Astrocyte (in vitro differentiated cells and primary cell): ENCODE measurements around the gene GTF2IRD1.

Experiments
- EZH2 ChIP-seq: IDR thresholded peaks from 2 replicates; pipeline ENCODE4 v1.6.1; 2012; ENCODE audit warnings: mild to moderate bottlenecking, low read length, inconsistent platforms; ENCODE audit not compliant: insufficient read depth
- TF ChIP-seq, protein P1 (sequence below): IDR thresholded peaks from 2 replicates; pipeline ENCODE4 v1.5.1; 2011; ENCODE audit warnings: low read depth, mild to moderate bottlenecking, inconsistent platforms, low read length, moderate library complexity; ENCODE audit not compliant: insufficient read depth

DNA sequence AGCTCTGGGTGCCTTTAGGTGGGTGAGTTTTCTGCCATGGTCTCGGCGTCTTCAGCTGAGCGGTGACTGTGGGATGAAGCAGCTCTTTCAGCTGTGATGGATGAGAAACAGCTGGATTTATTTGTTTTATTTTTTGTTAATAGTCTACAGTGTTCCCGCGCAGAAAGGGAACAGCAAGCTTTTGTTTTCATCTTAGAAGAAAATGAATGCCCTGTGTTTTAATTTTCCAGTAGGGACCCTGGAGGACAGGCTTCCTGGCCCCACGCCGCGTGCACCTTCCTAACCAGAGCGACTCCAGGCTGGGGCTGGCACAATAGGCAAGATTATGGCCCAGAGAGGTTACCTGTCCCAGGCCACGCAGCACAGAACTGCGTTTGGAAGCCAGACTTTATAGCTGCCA lies 57.6 kb downstream of the GTF2IRD1 start:
- TF ChIP-seq, protein P1, sequence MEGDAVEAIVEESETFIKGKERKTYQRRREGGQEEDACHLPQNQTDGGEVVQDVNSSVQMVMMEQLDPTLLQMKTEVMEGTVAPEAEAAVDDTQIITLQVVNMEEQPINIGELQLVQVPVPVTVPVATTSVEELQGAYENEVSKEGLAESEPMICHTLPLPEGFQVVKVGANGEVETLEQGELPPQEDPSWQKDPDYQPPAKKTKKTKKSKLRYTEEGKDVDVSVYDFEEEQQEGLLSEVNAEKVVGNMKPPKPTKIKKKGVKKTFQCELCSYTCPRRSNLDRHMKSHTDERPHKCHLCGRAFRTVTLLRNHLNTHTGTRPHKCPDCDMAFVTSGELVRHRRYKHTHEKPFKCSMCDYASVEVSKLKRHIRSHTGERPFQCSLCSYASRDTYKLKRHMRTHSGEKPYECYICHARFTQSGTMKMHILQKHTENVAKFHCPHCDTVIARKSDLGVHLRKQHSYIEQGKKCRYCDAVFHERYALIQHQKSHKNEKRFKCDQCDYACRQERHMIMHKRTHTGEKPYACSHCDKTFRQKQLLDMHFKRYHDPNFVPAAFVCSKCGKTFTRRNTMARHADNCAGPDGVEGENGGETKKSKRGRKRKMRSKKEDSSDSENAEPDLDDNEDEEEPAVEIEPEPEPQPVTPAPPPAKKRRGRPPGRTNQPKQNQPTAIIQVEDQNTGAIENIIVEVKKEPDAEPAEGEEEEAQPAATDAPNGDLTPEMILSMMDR: no peak
- TF ChIP-seq EZH2: no peak
